Neural cell (in vitro differentiated cells): Measurements from ENCODE around the gene CCDC88C. TPM values are rescaled to one million over a fixed set of nuclear protein-coding genes. Genes with fewer than 3 reads are reported as not detected.

Source experiments
- H2AFZ ChIP-seq: fragments of 200-600, 300-800 bp; sonication (generic), shearing (Covaris generic); 2 replicates; pipeline ENCODE4 v1.6.0; 2014; ENCODE audit warnings: low read depth, mild to moderate bottlenecking, antibody characterized with exemption, low read length, moderate library complexity
- H3F3A ChIP-seq: fragments of 200-600 bp; shearing (Covaris generic); 2 replicates; pipeline ENCODE4 v1.6.1; 2016; ENCODE audit warnings: mild to moderate bottlenecking, moderate library complexity, mixed read lengths, antibody characterized with exemption, low read length; ENCODE audit not compliant: insufficient read depth, poor library complexity, severe bottlenecking
- H3K27ac ChIP-seq: fragments of 200-600, 300-800 bp; sonication (generic), shearing (Covaris generic); 2 replicates; pipeline ENCODE4 v1.5.1; 2014; ENCODE audit warnings: mild to moderate bottlenecking, low read length, moderate library complexity
- H3K27me3 ChIP-seq: fragments of 300-800, 200-600 bp; sonication (generic), shearing (Covaris generic); 2 replicates; pipeline ENCODE4 v1.6.0; 2014; ENCODE audit warnings: mild to moderate bottlenecking, low read depth, low read length, moderate library complexity; ENCODE audit not compliant: insufficient read depth
- H3K36me3 ChIP-seq: fragments of 300-800, 200-600 bp; sonication (generic), shearing (Covaris generic); 2 replicates; pipeline ENCODE4 v1.5.1; 2014; ENCODE audit warnings: mild to moderate bottlenecking, antibody characterized with exemption, low read length, moderate library complexity; ENCODE audit not compliant: insufficient read depth
- H3K4me2 ChIP-seq: fragments of 300-800, 200-600 bp; sonication (generic), shearing (Covaris generic); 2 replicates; pipeline ENCODE4 v1.6.0; 2014; ENCODE audit warnings: mild to moderate bottlenecking, low read length
- H3K4me3 ChIP-seq: fragments of 300-800, 200-600 bp; sonication (generic), shearing (Covaris generic); 2 replicates; pipeline ENCODE4 v1.5.1; 2014; ENCODE audit warnings: mild to moderate bottlenecking, low read length, moderate library complexity
- H3K79me2 ChIP-seq: fragments of 200-600 bp; shearing (Covaris generic); replicated peaks from 2 replicates; pipeline ENCODE4 v1.6.0; 2014; ENCODE audit warnings: mild to moderate bottlenecking, low read length, moderate library complexity; ENCODE audit not compliant: insufficient read depth
- H3K9ac ChIP-seq: fragments of 300-800, 200-600 bp; sonication (generic), shearing (Covaris generic); 2 replicates; pipeline ENCODE4 v1.6.1; 2016; ENCODE audit warnings: mild to moderate bottlenecking, low read length, mixed read lengths
- H3K9me2 ChIP-seq: fragments of 200-600 bp; shearing (Covaris generic); 2 replicates; pipeline ENCODE4 v1.6.1; 2016; ENCODE audit warnings: mild to moderate bottlenecking, low read length, mixed read lengths; ENCODE audit not compliant: insufficient read depth
- H3K9me3 ChIP-seq: fragments of 200-600, 300-800 bp; sonication (generic), shearing (Covaris generic); 2 replicates; pipeline ENCODE4 v1.6.1; 2016; ENCODE audit warnings: mild to moderate bottlenecking, mixed run types, low read length, moderate library complexity, mixed read lengths
- H4K20me1 ChIP-seq: fragments of 200-600 bp; shearing (Covaris generic); 2 replicates; pipeline ENCODE4 v1.6.1; 2016; ENCODE audit warnings: mild to moderate bottlenecking, mixed run types; ENCODE audit not compliant: insufficient read depth
- CTCF ChIP-seq: fragments of 450-650 bp; IDR thresholded peaks from 2 replicates; pipeline ENCODE4 v1.5.1; 2014; ENCODE audit warnings: antibody characterized with exemption, mild to moderate bottlenecking, moderate library complexity; ENCODE audit not compliant: poor library complexity, severe bottlenecking
- EP300 ChIP-seq: fragments of 450-650 bp; conservative IDR thresholded peaks from 2 replicates; pipeline ENCODE4 v1.6.1; 2014; ENCODE audit warnings: antibody characterized with exemption, mild to moderate bottlenecking, moderate library complexity; ENCODE audit not compliant: poor library complexity, severe bottlenecking
- EZH2 ChIP-seq: fragments of 200-600, 300-800 bp; shearing (Covaris generic), sonication (generic); IDR thresholded peaks from 2 replicates; pipeline ENCODE4 v1.6.1; 2014; ENCODE audit warnings: antibody characterized with exemption, low read length, borderline replicate concordance, mild to moderate bottlenecking; ENCODE audit not compliant: insufficient read depth, poor library complexity, severe bottlenecking
- MXI1 ChIP-seq: fragments of 450-650 bp; conservative IDR thresholded peaks from 2 replicates; pipeline ENCODE4 v1.6.1; 2014; ENCODE audit warnings: antibody characterized with exemption, mild to moderate bottlenecking; ENCODE audit not compliant: poor library complexity, severe bottlenecking
- POLR2AphosphoS5 ChIP-seq: IDR thresholded peaks from 2 replicates; pipeline ENCODE4 v1.6.1; 2012
- RAD21 ChIP-seq: fragments of 450-650 bp; conservative IDR thresholded peaks from 2 replicates; pipeline ENCODE4 v1.6.1; 2014; ENCODE audit warnings: antibody characterized with exemption, mild to moderate bottlenecking, moderate library complexity
- REST ChIP-seq: IDR thresholded peaks from 2 replicates; pipeline ENCODE4 v1.6.1; 2012; ENCODE audit warnings: borderline replicate concordance
- SMC3 ChIP-seq: fragments of 450-650 bp; conservative IDR thresholded peaks from 2 replicates; pipeline ENCODE4 v1.6.1; 2014; ENCODE audit warnings: antibody characterized with exemption, mild to moderate bottlenecking, moderate library complexity; ENCODE audit not compliant: poor library complexity
- TAF1 ChIP-seq: IDR thresholded peaks from 2 replicates; pipeline ENCODE4 v1.6.1; 2012; ENCODE audit warnings: low read depth
- polyA plus RNA-seq: library from polyadenylated mRNA; depleted of rRNA; stranded (reverse); fragments of >200 nt; gene quantifications from 2 replicates; pipeline ENCODE4 v1.2.3, GENCODE V29; 2014

Gene CCDC88C
- polyA plus RNA-seq, 1 donor from 2014 or later, result 20.1 TPM

GRCh38 chr14:91323031-91323430 lies 94.6 kb downstream of the CCDC88C start:
- no peak overlapping the region for H2AFZ ChIP-seq
- no peaks in the 10 kb centered on the region for H3F3A ChIP-seq
- no peaks in the 10 kb centered on the region for H3K79me2 ChIP-seq
- H3K27me3 ChIP-seq, result no peaks in the 10 kb centered on the region
- H3K4me2 ChIP-seq, result no peak overlapping the region
- H3K27ac ChIP-seq, result no peak overlapping the region
- no peaks in the 10 kb centered on the region for H3K9me3 ChIP-seq
- no peak for TF ChIP-seq SMC3
- no peak for TF ChIP-seq RAD21
- no peak for TF ChIP-seq MXI1
- H4K20me1 ChIP-seq, result no peaks in the 10 kb centered on the region
- peaks cover 6% of the 10 kb centered on the region for H3K36me3 ChIP-seq
- H3K9ac ChIP-seq, result no peak overlapping the region
- no peak overlapping the region for H3K4me3 ChIP-seq
- no peaks in the 10 kb centered on the region for H3K9me2 ChIP-seq

- no peaks in the 10 kb centered on the region for H3K27me3 ChIP-seq
- TF ChIP-seq CTCF, result no peak
- TF ChIP-seq RAD21, result no peak
- no peak for TF ChIP-seq EZH2
- no peak for TF ChIP-seq REST
- TF ChIP-seq MXI1, result no peak
- TF ChIP-seq SMC3, result no peak
- no peak for TF ChIP-seq EP300
- no peak for TF ChIP-seq TAF1
- no peak for TF ChIP-seq POLR2AphosphoS5
- no peaks in the 10 kb centered on the region for H3K79me2 ChIP-seq
- H3K9me2 ChIP-seq, result no peaks in the 10 kb centered on the region
- H3K9ac ChIP-seq, result no peak overlapping the region
- H3K4me2 ChIP-seq, result no peak overlapping the region
- H3K4me3 ChIP-seq, result no peak overlapping the region
- H3K36me3 ChIP-seq, result peaks cover 6% of the 10 kb centered on the region
- no peaks in the 10 kb centered on the region for H3K9me3 ChIP-seq
- H3K27ac ChIP-seq, result no peak overlapping the region
- H2AFZ ChIP-seq, result no peak overlapping the region
- no peaks in the 10 kb centered on the region for H4K20me1 ChIP-seq
- no peaks in the 10 kb centered on the region for H3F3A ChIP-seq
Measured at GRCh38 chr14:91322623-91323022, 95.0 kb downstream of the CCDC88C start.

GRCh38 chr14:91321131-91321530 lies 96.5 kb downstream of the CCDC88C start:
- Histone ChIP-seq H2AFZ (no peak overlapping the region), H3K4me3 (no peak overlapping the region), H3K27me3 (no peaks in the 10 kb centered on the region), H3K79me2 (no peaks in the 10 kb centered on the region), H3K9me3 (no peaks in the 10 kb centered on the region), H3K9me2 (no peaks in the 10 kb centered on the region), H3F3A (no peaks in the 10 kb centered on the region), H3K36me3 (peaks cover 6% of the 10 kb centered on the region), H3K27ac (no peak overlapping the region), H3K4me2 (no peak overlapping the region), H3K9ac (no peak overlapping the region), H4K20me1 (no peaks in the 10 kb centered on the region)
- TF ChIP-seq POLR2AphosphoS5, result no peak
- no peak for TF ChIP-seq TAF1
- TF ChIP-seq CTCF, result no peak
- TF ChIP-seq EZH2, result no peak
- TF ChIP-seq REST, result no peak
- no peak for TF ChIP-seq SMC3
- no peak for TF ChIP-seq EP300
- TF ChIP-seq RAD21, result no peak
- TF ChIP-seq MXI1, result no peak
